DMS114 treated with DMSO at 0.1 percent for 48 hours (cell line): ENCODE results near the gene SAT2.
A peak's percentile ranks its signal among the peaks of the same experiment; 100 is the strongest.

Experiments used
- DNase-seq: peaks from one replicate; lab custom pipeline; 2025; ENCODE audit not compliant: unreplicated experiment; lab: John Stamatoyannopoulos, UW

The SAT2 gene

GRCh38 chr17:7592422-7593021, 35.1 kb downstream of the SAT2 start:
- DNase-seq: no peak

- no peak for DNase-seq
Measured at GRCh38 chr17:7591596-7591995, 36.0 kb downstream of the SAT2 start.

DNA sequence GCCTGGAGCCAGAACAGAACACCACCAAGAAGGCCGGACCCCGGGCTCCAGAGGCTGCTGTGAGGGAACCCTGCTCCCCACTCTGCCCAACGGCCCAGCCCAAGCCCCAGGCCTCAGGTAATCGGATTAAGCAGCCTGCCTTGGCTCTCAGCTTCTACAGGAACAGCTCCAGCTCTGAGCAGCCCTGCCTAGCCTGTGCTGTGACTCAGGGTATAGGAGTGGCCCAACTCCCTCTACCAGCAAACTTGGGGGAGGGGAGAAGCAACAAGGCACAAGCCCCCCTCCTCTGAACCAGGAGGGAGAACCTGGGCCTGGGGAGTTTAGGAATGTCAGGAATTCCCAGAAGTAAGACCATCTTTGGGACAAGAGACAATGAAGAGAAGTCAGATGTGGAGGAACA, 36.9 kb downstream of the SAT2 start:
- no peak for DNase-seq

- DNase-seq: no peak
Measured at GRCh38 chr17:7589891-7590691, 37.5 kb downstream of the SAT2 start, which contains the start of gene SOX15. SOX15 (minus strand) TSS chr17:7590094; CDS start chr17:7589676, 418 bp downstream.

- DNase-seq: no peak
Measured at GRCh38 chr17:7589204-7589868, 38.3 kb downstream of the SAT2 start.

DNA sequence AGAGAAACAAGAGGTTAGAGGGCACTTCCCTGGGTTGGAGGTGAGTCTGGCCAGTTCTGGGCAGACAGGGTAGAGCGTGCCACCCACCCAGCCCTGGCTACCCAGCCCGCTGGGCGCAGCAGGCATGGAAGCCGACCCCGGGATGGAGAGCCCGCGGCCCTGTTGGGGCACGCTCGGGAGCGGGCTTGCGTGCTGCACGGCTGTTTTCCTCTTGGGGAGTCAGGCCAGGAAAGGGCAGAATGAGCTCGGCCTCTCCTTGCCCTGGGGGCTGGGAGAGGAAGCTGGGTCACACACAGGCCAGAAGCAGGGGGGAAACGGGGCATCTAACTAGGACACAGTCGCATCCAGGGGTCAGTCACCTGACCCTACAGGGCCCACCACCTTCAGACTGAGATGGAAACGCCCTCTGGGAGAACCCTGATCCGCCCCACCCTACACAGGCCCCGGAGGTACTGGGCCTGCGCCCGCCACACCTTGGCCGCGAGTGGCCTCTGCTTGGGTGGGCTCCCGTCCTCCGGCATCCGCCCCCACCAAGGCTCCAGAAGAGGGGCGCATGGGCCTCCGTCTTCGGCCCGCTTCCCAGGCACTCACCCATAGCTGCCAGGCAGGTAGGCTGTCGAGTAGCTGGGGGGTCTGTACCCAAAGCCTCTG, 38.9 kb downstream of the SAT2 start:
- DNase-seq: no peak

- no peak for DNase-seq
Measured at GRCh38 chr17:7587420-7588151, 40.0 kb downstream of the SAT2 start.

GRCh38 chr17:7586673-7587419, 40.8 kb downstream of the SAT2 start:
- peak; percentile 34 for DNase-seq

- peak; percentile 90 for DNase-seq
Measured at GRCh38 chr17:7583253-7584109, 44.1 kb downstream of the SAT2 start, which contains the start of gene MPDU1. MPDU1 (plus strand) TSS chr17:7583852; CDS start chr17:7583863, 11 bp downstream.

DNA sequence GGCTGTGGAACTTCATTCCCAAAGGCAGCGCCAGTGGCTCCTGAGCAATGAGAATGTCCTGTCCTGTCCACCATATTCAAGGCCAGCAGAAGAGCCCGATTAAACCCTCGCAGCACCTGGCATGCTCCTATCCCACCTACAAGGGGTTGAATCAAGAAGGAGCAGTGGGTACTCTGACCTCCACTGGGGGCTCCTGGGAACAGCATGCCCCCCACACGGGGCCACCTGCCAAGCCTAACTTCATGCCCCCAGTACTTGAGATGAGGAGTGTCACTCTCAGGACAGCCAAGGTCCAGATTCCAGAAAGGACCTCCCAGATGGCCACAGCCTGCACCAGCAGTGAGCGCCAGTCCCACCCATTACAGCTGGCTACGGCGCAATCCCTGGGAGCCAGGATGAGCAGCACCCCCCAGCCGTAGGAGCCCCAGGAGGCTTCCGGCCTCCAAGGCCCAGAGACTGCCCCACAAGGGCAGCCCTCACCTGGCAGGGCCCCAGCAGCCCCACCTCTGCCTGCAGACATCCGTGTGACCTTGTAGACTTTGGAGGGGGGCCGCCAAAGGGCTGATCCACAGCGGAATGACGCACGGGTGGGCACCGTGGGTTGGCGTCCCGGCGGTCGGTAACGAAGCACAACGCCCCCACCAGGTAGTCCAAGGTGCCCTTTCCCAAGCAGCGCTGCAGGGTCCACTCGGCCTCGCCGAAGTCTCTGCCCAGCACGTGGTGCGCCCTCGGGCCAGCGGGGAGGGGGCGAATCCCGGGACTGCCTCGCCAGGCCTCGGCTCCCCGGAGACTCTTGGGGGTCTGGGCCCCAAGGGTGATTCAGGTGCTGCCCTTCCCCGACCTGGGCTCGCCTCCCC, 45.0 kb downstream of the SAT2 start:
- no peak for DNase-seq

DNA sequence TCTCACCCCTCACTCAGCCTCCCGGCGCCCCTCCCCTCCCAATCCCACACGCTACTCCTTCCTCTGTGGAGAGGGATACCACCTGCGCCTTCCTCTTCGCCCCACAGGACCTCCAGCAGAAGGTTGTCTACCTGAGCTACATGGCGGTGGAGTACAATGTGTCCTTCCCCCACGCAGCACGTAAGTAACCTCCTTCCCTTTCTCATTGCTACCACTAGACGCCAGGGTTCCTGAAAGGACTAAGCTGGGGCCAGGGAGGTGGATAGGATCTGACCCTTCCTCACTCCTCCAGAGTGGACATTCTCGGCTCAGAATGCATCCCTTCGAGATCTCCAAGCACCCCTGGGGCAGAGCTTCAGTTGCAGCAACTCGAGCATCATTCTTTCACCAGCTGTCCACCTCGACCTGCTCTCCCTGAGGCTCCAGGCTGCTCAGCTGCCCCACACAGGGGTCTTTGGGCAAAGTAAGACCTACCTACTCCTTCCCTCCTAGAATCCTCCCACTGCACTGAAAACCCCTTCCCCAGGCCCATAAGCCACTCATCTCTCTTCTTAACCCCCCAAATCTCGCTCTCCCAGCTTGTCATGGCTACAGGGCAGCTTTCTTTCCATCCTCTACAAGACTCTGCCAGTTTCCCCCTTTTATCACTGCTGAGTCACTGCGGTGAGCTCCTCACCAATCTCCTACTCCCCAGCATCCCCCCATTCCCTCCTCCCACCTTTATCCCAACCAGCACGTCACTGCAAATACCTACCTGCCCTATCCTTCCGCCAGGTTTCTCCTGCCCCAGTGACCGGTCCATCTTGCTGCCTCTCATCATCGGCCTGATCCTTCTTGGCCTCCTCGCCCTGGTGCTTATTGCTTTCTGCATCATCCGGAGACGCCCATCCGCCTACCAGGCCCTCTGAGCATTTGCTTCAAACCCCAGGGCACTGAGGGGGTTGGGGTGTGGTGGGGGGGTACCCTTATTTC, 46.7 kb downstream of the SAT2 start:
- DNase-seq: no peak

DNA sequence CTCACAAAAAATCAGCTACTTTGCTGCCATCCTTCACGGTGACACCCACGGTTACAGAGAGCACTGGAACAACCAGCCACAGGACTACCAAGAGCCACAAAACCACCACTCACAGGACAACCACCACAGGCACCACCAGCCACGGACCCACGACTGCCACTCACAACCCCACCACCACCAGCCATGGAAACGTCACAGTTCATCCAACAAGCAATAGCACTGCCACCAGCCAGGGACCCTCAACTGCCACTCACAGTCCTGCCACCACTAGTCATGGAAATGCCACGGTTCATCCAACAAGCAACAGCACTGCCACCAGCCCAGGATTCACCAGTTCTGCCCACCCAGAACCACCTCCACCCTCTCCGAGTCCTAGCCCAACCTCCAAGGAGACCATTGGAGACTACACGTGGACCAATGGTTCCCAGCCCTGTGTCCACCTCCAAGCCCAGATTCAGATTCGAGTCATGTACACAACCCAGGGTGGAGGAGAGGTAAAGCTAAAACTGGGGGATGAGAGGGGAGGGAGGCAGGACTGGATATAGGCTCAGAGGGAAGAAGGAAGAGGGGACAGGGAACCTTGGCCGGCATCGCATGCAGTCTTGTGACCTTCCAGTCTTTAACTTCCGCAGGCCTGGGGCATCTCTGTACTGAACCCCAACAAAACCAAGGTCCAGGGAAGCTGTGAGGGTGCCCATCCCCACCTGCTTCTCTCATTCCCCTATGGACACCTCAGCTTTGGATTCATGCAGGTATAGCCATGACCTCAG, 47.6 kb downstream of the SAT2 start:
- DNase-seq: no peak

DNA sequence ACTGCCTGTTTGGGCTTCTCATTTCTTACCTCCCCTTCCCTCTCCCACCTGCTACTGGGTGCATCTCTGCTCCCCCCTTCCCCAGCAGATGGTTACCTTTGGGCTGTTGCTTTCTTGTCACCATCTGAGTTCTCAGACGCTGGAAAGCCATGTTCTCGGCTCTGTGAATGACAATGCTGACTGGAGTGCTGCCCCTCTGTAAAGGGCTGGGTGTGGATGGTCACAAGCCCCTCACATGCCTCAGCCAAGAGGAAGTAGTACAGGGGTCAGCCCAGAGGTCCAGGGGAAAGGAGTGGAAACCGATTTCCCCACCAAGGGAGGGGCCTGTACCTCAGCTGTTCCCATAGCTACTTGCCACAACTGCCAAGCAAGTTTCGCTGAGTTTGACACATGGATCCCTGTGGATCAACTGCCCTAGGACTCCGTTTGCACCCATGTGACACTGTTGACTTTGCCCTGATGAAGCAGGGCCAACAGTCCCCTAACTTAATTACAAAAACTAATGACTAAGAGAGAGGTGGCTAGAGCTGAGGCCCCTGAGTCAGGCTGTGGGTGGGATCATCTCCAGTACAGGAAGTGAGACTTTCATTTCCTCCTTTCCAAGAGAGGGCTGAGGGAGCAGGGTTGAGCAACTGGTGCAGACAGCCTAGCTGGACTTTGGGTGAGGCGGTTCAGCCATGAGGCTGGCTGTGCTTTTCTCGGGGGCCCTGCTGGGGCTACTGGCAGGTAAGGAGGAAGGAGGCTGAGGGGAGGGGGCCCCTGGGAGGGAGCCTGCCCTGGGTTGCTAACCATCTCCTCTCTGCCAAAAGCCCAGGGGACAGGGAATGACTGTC, 48.4 kb downstream of the SAT2 start, which contains the start of gene CD68:
Gene CD68 (plus strand): TSS at position 638 of the 833 bp plus-strand sequence. CDS start 40 bp downstream, at position 678.
- peak; percentile 61 for DNase-seq

DNA sequence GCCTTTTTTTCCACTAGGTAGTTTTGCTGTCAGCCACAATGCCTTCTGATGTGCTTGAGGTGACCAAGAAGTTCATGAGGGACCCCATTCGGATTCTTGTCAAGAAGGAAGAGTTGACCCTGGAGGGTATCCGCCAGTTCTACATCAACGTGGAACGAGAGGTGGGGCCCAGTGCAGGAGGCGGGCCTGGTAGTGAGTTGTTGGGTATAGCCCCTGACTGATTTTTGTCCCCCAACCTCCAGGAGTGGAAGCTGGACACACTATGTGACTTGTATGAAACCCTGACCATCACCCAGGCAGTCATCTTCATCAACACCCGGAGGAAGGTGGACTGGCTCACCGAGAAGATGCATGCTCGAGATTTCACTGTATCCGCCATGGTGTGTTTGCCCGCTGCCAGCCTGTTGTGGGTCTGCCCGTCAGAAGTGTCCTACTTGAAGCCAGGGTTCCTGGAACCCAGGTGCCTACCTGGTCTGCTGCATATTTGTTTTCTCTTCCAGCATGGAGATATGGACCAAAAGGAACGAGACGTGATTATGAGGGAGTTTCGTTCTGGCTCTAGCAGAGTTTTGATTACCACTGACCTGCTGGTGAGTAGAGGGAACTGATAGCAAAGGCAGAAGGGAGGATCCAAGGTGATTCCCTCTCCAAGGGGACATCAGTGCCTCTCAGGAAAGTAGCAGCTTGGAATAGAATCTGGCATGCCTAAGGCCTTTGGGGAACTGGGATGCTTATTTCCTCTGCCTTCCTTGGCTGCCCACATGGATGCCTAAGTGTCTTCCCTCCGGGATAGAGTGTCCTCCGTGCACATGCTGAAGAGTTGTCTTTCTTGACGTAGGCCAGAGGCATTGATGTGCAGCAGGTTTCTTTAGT, 50.1 kb downstream of the SAT2 start:
- DNase-seq: no peak
